HG03521 (cell line): ENCODE measurements around the gene GPR34.
A peak's percentile ranks its signal among the peaks of the same experiment; 100 is the strongest.
"Not testable (repeated sequence)": the region's sequence is repeated elsewhere in the genome, so short reads cannot be mapped to it uniquely, and the experiment has no call there.

Experiments
- ATAC-seq: cut with Tn5 transposase; IDR thresholded peaks from one replicate; pipeline ENCODE4 v1.9.1; 2021; ENCODE audit warnings: mild to moderate bottlenecking, moderate library complexity; ENCODE audit not compliant: unreplicated experiment

GPR34 gene, protein sequence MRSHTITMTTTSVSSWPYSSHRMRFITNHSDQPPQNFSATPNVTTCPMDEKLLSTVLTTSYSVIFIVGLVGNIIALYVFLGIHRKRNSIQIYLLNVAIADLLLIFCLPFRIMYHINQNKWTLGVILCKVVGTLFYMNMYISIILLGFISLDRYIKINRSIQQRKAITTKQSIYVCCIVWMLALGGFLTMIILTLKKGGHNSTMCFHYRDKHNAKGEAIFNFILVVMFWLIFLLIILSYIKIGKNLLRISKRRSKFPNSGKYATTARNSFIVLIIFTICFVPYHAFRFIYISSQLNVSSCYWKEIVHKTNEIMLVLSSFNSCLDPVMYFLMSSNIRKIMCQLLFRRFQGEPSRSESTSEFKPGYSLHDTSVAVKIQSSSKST

DNA sequence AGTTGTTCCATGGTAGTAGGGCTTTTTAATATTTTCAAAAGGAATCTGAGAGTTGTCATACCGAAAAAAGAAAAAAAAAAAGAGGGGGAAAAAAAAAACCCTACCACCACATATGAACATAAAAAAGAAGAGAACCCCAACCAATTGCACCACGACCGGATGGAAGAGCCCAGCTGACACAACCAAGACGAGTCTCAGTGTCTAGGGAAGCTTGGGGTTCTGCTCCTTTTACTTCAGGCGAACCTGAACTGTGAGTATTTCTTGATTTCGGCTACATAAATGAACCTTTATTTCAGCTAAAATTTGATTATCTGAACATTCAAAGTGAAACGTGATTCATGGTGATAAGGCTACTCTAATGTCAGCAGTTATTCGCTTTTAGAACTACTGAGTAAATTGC is at the start of gene GPR34:
GPR34 (plus strand) TSS at position 139 of the 400 bp plus-strand sequence. CDS start 6,661 bp downstream, outside the sequence.
- ATAC-seq, result no peak

DNA sequence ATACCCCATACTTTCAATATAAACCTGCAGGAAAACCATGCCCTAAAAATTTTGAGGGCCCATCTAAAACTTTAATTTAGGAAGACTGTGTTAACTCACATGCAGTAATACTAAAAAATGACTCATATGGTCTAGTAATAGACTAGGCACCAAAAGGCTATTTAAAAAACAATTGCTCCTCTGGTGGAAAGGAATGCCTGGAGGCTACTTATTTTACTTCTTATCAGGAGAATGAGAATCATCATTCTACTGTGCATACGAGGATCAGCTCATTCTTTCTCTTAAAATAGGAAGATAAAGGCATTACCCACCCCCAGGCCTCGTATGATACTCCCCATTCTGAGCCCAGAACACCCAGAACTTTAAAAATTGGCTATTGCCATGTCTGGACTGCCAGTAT is 42.6 kb upstream of the GPR34 start:
- ATAC-seq, result not testable (repeated sequence)

- ATAC-seq, result no peak
Measured at GRCh38 chrX:41653125-41653524, 35.6 kb upstream of the GPR34 start.

DNA sequence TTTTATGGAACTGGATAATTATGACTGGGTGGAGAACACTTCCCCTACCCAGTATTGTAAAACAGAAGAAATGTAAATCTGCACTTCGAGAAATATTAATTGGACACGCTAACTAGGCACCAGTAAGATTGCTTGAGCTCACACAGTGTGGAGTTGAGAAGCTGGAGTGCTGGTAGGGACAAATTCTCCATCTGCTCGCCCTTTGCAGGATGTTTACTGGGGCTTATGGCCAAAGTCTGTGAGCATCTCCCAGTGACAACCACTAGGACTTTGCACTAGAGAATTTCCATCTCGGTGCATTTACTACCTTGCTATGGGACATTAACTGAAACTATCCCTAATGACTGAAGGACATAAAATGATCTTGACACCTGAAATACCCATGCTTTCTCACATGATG is 33.7 kb upstream of the GPR34 start:
- ATAC-seq, result no peak

GRCh38 chrX:41655631-41656030 is 33.1 kb upstream of the GPR34 start:
- ATAC-seq, result no peak

DNA sequence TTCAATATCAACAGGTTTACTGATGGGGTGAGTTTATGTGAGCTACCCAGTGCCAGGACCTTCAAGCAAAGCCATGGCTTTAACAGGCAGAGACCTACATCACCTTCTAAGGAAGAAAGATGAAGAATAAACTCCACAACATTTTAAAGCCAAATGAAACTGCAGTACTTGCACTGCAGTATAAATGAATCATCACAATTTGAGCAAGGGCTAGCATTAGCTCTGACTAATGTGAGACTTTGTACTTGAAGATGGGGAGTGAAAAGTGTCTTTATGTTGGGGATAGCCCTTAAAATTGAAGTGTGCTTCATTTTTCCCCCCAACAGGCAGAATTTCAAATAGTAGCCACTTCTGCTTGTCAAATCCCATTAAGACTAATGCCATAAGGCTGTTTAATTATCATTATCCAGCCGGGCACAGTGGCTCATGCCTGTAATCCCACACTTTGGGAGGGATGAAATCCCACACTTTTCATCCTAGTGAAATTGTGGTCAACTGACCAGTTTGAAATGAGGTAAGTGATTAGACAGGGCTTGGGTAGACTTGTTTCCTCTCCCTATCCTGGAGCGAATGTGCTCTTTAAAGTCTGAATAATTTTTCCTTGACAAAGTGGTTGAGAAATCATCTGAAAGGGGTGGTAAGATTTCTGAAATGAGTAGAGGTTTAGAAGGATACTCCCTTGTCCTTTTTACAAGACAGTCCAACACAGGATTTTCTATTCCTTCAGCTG is 27.2 kb upstream of the GPR34 start:
- ATAC-seq, result no peak

DNA sequence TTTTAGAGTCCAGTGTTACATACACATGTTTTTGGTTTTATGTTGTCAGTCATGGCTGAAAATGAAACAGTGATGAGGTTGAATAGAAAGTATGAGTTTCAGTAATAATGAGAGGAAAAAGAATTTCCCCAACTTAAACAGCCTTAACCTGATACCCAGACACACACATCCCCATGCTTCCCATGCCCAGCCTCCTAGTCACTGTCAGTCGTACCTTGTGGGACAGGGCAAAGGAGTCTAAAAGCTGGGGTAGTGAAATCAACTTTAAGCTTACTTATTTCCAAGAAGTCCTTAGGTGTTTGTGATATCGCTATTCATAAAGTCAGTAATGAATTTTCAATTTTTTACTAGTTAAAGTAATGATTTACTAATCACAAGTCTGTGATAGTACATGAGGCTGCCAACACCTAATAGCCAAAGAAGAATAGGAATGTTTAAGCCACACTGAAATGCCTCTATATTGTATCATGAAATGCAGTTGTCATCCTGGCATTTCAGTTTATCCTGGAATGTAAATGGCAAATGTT is 24.3 kb upstream of the GPR34 start:
- ATAC-seq, result peak; percentile 88

DNA sequence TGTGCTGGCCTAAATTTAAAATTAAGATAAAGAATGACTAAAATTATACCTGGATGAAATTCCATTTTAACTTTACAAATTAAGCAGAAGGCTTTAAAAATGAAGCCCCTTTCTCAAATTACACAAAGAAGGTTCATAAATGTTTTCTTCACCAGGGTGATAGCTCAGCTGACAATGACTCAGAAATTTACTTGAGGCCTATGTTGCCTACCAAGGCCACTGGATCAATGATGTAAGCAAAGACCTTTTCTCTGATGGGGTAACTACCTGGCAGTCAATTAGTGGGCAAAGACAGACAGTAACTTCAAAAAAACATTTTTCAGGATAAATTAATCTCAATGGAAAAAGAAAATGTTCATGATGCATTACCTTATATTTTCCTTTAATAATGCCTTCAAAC is 23.9 kb upstream of the GPR34 start:
- no peak for ATAC-seq

DNA sequence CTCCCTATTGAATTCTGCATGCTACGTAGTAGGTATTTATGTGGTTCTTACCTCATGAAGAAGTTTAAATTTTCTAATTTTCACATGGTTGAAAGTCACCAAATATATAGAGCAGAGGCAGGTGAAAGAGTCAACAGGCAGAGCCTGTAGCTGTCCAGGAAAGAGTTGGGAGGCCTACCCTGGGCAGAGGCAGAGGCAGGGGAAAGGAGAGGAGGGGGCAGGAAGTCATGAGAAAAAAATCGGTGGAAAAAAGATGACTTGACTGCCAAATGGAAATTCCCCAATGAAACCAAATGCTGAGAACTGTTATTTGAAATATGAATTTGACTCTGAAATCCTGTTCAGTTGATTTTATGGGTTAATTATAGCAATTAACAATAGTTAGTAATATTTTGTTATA is 23.1 kb upstream of the GPR34 start:
- no peak for ATAC-seq

GRCh38 chrX:41666251-41666650 is 22.5 kb upstream of the GPR34 start:
- no peak for ATAC-seq

GRCh38 chrX:41667631-41668030 is 21.1 kb upstream of the GPR34 start:
- no peak for ATAC-seq

DNA sequence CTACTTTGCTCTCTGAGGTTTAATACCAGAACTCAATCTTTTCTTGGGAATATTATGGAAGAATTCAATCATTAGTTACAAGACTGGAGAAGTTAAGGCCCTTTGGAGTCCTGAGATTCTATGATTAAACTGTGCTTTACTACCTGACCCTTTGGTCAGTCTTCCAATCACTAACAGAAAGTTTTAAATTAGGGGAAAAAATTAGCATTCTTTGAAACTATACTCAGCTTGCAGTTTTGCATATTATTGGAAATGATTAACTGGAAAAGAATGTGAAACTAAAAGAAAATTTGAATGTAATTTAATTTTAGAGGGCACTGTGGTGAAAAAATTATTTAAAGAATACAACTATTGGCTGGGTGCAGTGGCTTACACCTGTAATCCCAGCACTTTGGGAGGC is 18.7 kb upstream of the GPR34 start:
- no peak for ATAC-seq

DNA sequence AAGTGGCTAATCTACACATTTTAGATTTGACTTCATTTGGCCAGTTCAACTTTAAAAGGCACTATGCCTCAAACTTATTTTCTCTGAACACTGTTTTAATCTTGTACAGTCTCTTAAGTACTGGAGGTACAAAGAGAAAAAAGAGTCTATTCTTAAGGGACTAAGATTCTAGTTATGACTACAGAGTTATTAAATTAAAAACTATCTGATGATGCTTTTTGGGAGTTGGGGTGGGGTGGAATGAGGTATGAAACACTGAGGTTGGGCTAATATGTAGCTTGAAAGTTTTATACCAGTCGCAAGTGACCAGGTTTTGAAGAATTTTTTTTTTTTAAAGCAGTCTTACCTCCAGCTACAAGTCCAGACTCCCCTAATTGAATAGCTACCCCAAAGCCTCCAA is 17.7 kb upstream of the GPR34 start:
- ATAC-seq, result no peak

GRCh38 chrX:41672643-41673042 is 16.1 kb upstream of the GPR34 start:
- no peak for ATAC-seq

- not testable (repeated sequence) for ATAC-seq
Measured at GRCh38 chrX:41676361-41676760, 12.4 kb upstream of the GPR34 start.

DNA sequence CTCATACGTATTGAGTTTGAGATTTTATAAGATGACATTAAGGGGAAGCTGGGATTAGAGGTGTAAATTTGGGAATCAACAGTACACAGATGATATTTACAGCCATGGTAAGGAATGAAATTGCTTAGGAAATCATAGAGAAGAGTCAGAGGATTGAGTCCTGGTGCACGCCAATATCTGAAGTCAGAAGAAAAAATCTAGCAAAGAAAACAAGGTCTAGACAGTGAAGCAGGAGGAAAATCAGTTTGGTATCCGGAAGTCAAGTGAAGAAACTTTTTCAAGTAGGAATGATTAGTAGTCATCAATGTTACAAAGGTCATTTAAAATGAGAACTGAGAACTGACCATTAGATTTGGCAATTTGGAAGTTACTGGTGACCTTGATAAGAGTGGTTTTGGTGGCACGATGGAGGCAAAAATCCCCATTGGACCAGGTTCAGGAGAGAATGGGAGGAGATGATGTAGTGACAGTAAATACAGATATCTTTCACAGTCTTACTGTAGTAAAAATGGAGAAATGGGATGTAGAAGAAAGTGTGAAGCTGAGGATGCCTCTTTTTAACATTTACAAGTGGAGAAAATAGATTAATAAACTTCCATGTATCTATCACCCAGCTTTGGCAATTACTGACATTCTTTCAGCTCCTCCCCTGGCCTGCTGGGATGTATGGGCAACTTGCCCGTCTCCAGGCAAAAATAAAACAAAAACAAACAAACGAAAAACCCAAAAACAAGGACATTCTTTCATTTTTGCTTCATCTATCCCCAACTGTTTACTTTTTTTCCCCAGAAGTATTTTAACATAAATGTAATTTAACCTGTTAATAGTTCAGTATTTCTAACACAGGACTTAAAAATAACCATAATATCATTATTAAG is 11.4 kb upstream of the GPR34 start:
- ATAC-seq, result no peak

DNA sequence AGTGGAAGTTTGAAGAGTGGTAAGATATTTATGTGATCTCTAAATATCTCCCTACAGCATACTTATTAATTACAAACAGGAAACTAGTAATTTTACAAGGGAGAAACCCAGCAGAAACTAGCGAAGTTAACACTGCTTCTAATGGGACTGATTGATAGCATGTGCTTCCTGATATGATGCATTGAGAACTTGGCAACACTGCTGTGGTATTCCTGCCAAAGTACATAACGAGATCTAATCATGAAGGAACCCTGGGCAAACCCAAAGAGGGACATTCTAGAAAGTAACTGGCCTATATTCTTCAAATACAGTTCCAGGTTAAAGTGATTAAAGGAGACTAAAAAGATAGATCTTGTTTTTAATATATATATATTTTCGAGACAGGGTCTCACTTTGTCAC is 4.6 kb upstream of the GPR34 start:
- no peak for ATAC-seq

- ATAC-seq, result no peak
Measured at GRCh38 chrX:41684940-41685339, 3.8 kb upstream of the GPR34 start.

DNA sequence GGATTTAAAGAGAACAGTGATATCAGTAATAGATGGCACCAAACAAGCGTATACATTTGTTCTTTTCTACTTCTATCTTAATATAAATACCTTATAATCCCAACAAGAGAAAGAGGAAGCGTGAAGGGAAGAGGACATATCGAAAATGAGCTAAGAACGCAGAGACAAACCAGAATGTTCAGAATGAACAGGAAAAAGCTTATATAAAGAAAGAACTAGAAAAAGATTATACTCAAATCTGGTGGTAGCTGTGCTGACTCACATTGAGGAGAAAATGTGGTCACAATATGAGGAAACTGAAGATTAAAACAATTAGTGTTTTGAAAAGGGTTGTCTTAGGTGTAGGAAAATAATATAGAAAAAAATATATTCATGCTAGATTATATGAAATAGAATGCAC is 2.0 kb upstream of the GPR34 start:
- ATAC-seq, result no peak

GRCh38 chrX:41688156-41688555 is 617 bp upstream of the GPR34 start:
- no peak for ATAC-seq

DNA sequence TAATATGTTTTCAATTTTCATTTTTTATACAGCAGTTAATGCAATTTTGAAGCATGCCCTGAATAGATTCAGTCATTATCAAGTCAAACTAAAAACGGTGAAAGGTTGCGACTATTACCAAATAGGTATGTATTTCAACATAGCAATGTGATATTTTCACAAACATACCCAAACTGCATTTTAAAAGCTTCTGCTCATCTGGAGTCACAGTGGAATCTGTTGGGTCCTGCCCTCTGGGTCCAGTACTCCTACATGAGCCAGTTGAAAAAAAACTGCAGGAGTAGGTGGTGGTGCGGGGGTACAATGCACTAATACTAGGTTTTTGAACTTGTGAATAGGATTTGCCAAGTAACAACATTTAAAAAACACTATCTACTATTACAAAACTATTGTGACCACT is 938 bp downstream of the GPR34 start:
- ATAC-seq, result no peak
